ENCODE results near the gene SARS1. TPM values are rescaled to one million over a fixed set of nuclear protein-coding genes. Genes with fewer than 3 reads are reported as not detected.

SARS1 gene
- total and polyA plus RNA-seq, 2 experiments from 2014 or later: 158 to 180 TPM

GRCh38 chr1:109243860-109244552 lies 30.3 kb downstream of the SARS1 start:
- 91% methylated on average over 8 of the region's 8 CpGs for WGBS (ENCODE audit: low lambda C conversion rate, missing lambda C conversion rate)
- no peak for DNase-seq (ENCODE audit: low spot score)

GRCh38 chr1:109246141-109246551 lies 32.4 kb downstream of the SARS1 start:
- H3K27me3 ChIP-seq: no peaks in the 10 kb centered on the region
- no peak overlapping the region for H3K27ac ChIP-seq
- no peak overlapping the region for H2AFZ ChIP-seq
- H3K4me2 ChIP-seq: no peak overlapping the region
- TF ChIP-seq EZH2phosphoT487 (IDR thresholded peaks at IDR 0.05; ENCODE audit: low read depth, severe bottlenecking, unreplicated experiment): no peak
- TF ChIP-seq EZH2 (IDR thresholded peaks at IDR 0.05; ENCODE audit: borderline replicate concordance): no peak
- TF ChIP-seq CTCF (IDR thresholded peaks at IDR 0.05; ENCODE audit: poor library complexity): no peak
- no peaks in the 10 kb centered on the region for H3K9me3 ChIP-seq (ENCODE audit: low read depth)
- H3K4me3 ChIP-seq: no peak overlapping the region
- H4K20me1 ChIP-seq (ENCODE audit: insufficient read depth, poor library complexity, severe bottlenecking): no peaks in the 10 kb centered on the region
- no peaks in the 10 kb centered on the region for H3K79me2 ChIP-seq
- no peaks in the 10 kb centered on the region for H3K36me3 ChIP-seq (replicated peaks; ENCODE audit: insufficient read depth, low read depth)
- 91% methylated on average over 7 of the region's 7 CpGs for WGBS (ENCODE audit: low lambda C conversion rate, missing lambda C conversion rate)
- no peaks in the 10 kb centered on the region for H3K9me2 ChIP-seq (replicated peaks; ENCODE audit: insufficient read depth)
- DNase-seq (ENCODE audit: low spot score): no peak
- H3K4me1 ChIP-seq (ENCODE audit: insufficient read depth): peaks cover 11% of the 10 kb centered on the region

More at GRCh38 chr1:109243860-109244552, 30.3 kb downstream of the SARS1 start:
- Histone ChIP-seq H3K4me3 (no peak overlapping the region), H3K27ac (no peak overlapping the region), H2AFZ (no peak overlapping the region), H3K36me3 (replicated peaks; ENCODE audit: insufficient read depth, low read depth) (no peaks in the 10 kb centered on the region), H3K9me3 (ENCODE audit: low read depth) (no peaks in the 10 kb centered on the region), H3K27me3 (no peaks in the 10 kb centered on the region), H3K9me2 (replicated peaks; ENCODE audit: insufficient read depth) (no peaks in the 10 kb centered on the region), H3K4me2 (no peak overlapping the region), H3K79me2 (no peaks in the 10 kb centered on the region), H3K4me1 (ENCODE audit: insufficient read depth) (peaks cover 15% of the 10 kb centered on the region), H4K20me1 (ENCODE audit: insufficient read depth, poor library complexity, severe bottlenecking) (no peaks in the 10 kb centered on the region)
- no peak for TF ChIP-seq EZH2phosphoT487 (IDR thresholded peaks at IDR 0.05; ENCODE audit: low read depth, severe bottlenecking, unreplicated experiment)
- TF ChIP-seq CTCF (IDR thresholded peaks at IDR 0.05; ENCODE audit: poor library complexity): no peak
- no peak for TF ChIP-seq EZH2 (IDR thresholded peaks at IDR 0.05; ENCODE audit: borderline replicate concordance)

- Histone ChIP-seq H3K4me3 (no peak overlapping the region), H3K4me1 (ENCODE audit: insufficient read depth) (peaks cover 5% of the 10 kb centered on the region), H2AFZ (no peak overlapping the region), H4K20me1 (ENCODE audit: insufficient read depth, poor library complexity, severe bottlenecking) (no peaks in the 10 kb centered on the region), H3K36me3 (replicated peaks; ENCODE audit: insufficient read depth, low read depth) (no peaks in the 10 kb centered on the region), H3K27me3 (no peaks in the 10 kb centered on the region), H3K9me3 (ENCODE audit: low read depth) (no peaks in the 10 kb centered on the region), H3K9me2 (replicated peaks; ENCODE audit: insufficient read depth) (no peaks in the 10 kb centered on the region), H3K27ac (no peak overlapping the region), H3K4me2 (no peak overlapping the region), H3K79me2 (no peaks in the 10 kb centered on the region)
- 85% methylated on average over 8 of the region's 8 CpGs for WGBS (ENCODE audit: low lambda C conversion rate, missing lambda C conversion rate)
- TF ChIP-seq EZH2 (IDR thresholded peaks at IDR 0.05; ENCODE audit: borderline replicate concordance): no peak
- TF ChIP-seq EZH2phosphoT487 (IDR thresholded peaks at IDR 0.05; ENCODE audit: low read depth, severe bottlenecking, unreplicated experiment): no peak
- no peak for TF ChIP-seq CTCF (IDR thresholded peaks at IDR 0.05; ENCODE audit: poor library complexity)
- no peak for DNase-seq (ENCODE audit: low spot score)
These were observed 34.0 kb downstream of the SARS1 start for GRCh38 chr1:109247401-109248365.

Data from hepatocyte (in vitro differentiated cells).